DOHH2 (cell line): ENCODE measurements around the gene ADORA1.

Experiments used
- H3F3A ChIP-seq: fragments of 200-600 bp; sonication (generic), shearing (Covaris generic); 2 replicates; pipeline ENCODE4 v1.6.0; 2016; ENCODE audit warnings: antibody characterized with exemption, mild to moderate bottlenecking; ENCODE audit not compliant: control insufficient read depth, insufficient read depth
- H3K27ac ChIP-seq: fragments of 200-600 bp; sonication (generic); 2 replicates; pipeline ENCODE4 v1.5.1; 2014; ENCODE audit warnings: low read depth, mild to moderate bottlenecking, low read length, moderate library complexity
- H3K27me3 ChIP-seq: fragments of 200-600 bp; sonication (generic); 2 replicates; pipeline ENCODE4 v1.6.1; 2014; ENCODE audit warnings: mild to moderate bottlenecking, low read length, mixed read lengths; ENCODE audit not compliant: control insufficient read depth
- H3K36me3 ChIP-seq: fragments of 200-600 bp; sonication (generic); 2 replicates; pipeline ENCODE4 v1.6.1; 2014; ENCODE audit warnings: mild to moderate bottlenecking, low read length, moderate library complexity, mixed read lengths; ENCODE audit not compliant: control insufficient read depth
- H3K4me1 ChIP-seq: fragments of 200-600 bp; sonication (generic); 2 replicates; pipeline ENCODE4 v1.6.1; 2014; ENCODE audit warnings: mild to moderate bottlenecking, low read length, mixed read lengths; ENCODE audit not compliant: control insufficient read depth
- H3K4me2 ChIP-seq: fragments of 200-600 bp; sonication (generic); 2 replicates; pipeline ENCODE4 v1.6.0; 2014; ENCODE audit warnings: mild to moderate bottlenecking, low read length, moderate library complexity
- H3K4me3 ChIP-seq: fragments of 200-600 bp; sonication (generic); 2 replicates; pipeline ENCODE4 v1.5.1; 2014; ENCODE audit warnings: mild to moderate bottlenecking, low read length, mixed read lengths
- H3K79me2 ChIP-seq: fragments of 200-600 bp; sonication (generic); 2 replicates; pipeline ENCODE4 v1.6.1; 2014; ENCODE audit warnings: mild to moderate bottlenecking, low read length, mixed read lengths; ENCODE audit not compliant: control insufficient read depth
- H3K9me2 ChIP-seq: fragments of 200-600 bp; sonication (generic); replicated peaks from 2 replicates; pipeline ENCODE4 v1.6.1; 2014; ENCODE audit warnings: mild to moderate bottlenecking, low read length, mixed read lengths; ENCODE audit not compliant: control insufficient read depth
- H3K9me3 ChIP-seq: fragments of 200-600 bp; sonication (generic); 2 replicates; pipeline ENCODE4 v1.6.1; 2014; ENCODE audit warnings: antibody characterized with exemption, low read length, mixed read lengths; ENCODE audit not compliant: control insufficient read depth, insufficient read depth
- H4K20me1 ChIP-seq: fragments of 200-600 bp; sonication (generic); 2 replicates; pipeline ENCODE4 v1.6.0; 2014; ENCODE audit warnings: low read depth, mild to moderate bottlenecking, antibody characterized with exemption, low read length, moderate library complexity; ENCODE audit not compliant: control insufficient read depth, insufficient read depth
- CTCF ChIP-seq: fragments of 200-600 bp; sonication (generic); IDR thresholded peaks from one replicate; pipeline ENCODE4 v1.5.1; 2014; ENCODE audit warnings: antibody characterized with exemption, mild to moderate bottlenecking, low read depth, low read length; ENCODE audit not compliant: poor library complexity, severe bottlenecking
- EZH2phosphoT487 ChIP-seq: fragments of 200-600 bp; sonication (generic); IDR thresholded peaks from 2 replicates; pipeline ENCODE4 v1.6.1; 2017; ENCODE audit warnings: borderline replicate concordance, mild to moderate bottlenecking, antibody characterized with exemption, low read length, moderate library complexity, mixed read lengths

The ADORA1 gene

GRCh38 chr1:203152158-203153034 is 24.9 kb downstream of the ADORA1 start:
- Histone ChIP-seq H3K4me2 (no peak overlapping the region), H3K9me2 (no peaks in the 10 kb centered on the region), H3K9me3 (no peaks in the 10 kb centered on the region), H3K4me1 (no peaks in the 10 kb centered on the region), H3K27me3 (peaks cover 23% of the 10 kb centered on the region), H3K27ac (no peak overlapping the region), H4K20me1 (no peaks in the 10 kb centered on the region), H3K36me3 (no peaks in the 10 kb centered on the region), H3K4me3 (no peak overlapping the region), H3F3A (no peaks in the 10 kb centered on the region), H3K79me2 (no peaks in the 10 kb centered on the region)
- no peak for TF ChIP-seq EZH2phosphoT487
- no peak for TF ChIP-seq CTCF

GRCh38 chr1:203153051-203153988 is 25.8 kb downstream of the ADORA1 start:
- H3K79me2 ChIP-seq, result no peaks in the 10 kb centered on the region
- no peak overlapping the region for H3K4me2 ChIP-seq
- TF ChIP-seq EZH2phosphoT487 (no peak), CTCF (no peak)
- no peaks in the 10 kb centered on the region for H3F3A ChIP-seq
- H4K20me1 ChIP-seq, result no peaks in the 10 kb centered on the region
- no peak overlapping the region for H3K4me3 ChIP-seq
- H3K9me2 ChIP-seq, result no peaks in the 10 kb centered on the region
- H3K9me3 ChIP-seq, result no peaks in the 10 kb centered on the region
- no peak overlapping the region for H3K27ac ChIP-seq
- H3K4me1 ChIP-seq, result no peaks in the 10 kb centered on the region
- no peaks in the 10 kb centered on the region for H3K36me3 ChIP-seq
- H3K27me3 ChIP-seq, result peaks cover 28% of the 10 kb centered on the region

GRCh38 chr1:203153989-203154821 is 26.7 kb downstream of the ADORA1 start:
- Histone ChIP-seq H3F3A (no peaks in the 10 kb centered on the region), H3K9me3 (no peaks in the 10 kb centered on the region), H3K27me3 (peaks cover 31% of the 10 kb centered on the region), H4K20me1 (no peaks in the 10 kb centered on the region), H3K79me2 (no peaks in the 10 kb centered on the region), H3K9me2 (no peaks in the 10 kb centered on the region), H3K36me3 (no peaks in the 10 kb centered on the region), H3K4me2 (no peak overlapping the region), H3K4me1 (no peaks in the 10 kb centered on the region), H3K27ac (no peak overlapping the region), H3K4me3 (no peak overlapping the region)
- TF ChIP-seq EZH2phosphoT487, result no peak
- no peak for TF ChIP-seq CTCF
